Ureter (tissue), 1 donor: ENCODE data around the gene PREP. TPM values are rescaled to one million over a fixed set of nuclear protein-coding genes. Genes with fewer than 3 reads are reported as not detected.
A peak's percentile ranks its signal among the peaks of the same experiment; 100 is the strongest.
"Not testable (repeated sequence)": the region's sequence is repeated elsewhere in the genome, so short reads cannot be mapped to it uniquely, and the experiment has no call there.

Experiments used
- DNase-seq: peaks from one replicate; pipeline ENCODE4 v3.0.0-alpha.2; 2020; ENCODE audit warnings: low spot score
- total RNA-seq: library from RNA; stranded (reverse); gene quantifications from one replicate; pipeline ENCODE4 v1.2.4, GENCODE V29; 2023
- donor health status: DM: yes; HTN: yes; CAD: no.

PREP gene
- total RNA-seq, result 37.9 TPM

DNA sequence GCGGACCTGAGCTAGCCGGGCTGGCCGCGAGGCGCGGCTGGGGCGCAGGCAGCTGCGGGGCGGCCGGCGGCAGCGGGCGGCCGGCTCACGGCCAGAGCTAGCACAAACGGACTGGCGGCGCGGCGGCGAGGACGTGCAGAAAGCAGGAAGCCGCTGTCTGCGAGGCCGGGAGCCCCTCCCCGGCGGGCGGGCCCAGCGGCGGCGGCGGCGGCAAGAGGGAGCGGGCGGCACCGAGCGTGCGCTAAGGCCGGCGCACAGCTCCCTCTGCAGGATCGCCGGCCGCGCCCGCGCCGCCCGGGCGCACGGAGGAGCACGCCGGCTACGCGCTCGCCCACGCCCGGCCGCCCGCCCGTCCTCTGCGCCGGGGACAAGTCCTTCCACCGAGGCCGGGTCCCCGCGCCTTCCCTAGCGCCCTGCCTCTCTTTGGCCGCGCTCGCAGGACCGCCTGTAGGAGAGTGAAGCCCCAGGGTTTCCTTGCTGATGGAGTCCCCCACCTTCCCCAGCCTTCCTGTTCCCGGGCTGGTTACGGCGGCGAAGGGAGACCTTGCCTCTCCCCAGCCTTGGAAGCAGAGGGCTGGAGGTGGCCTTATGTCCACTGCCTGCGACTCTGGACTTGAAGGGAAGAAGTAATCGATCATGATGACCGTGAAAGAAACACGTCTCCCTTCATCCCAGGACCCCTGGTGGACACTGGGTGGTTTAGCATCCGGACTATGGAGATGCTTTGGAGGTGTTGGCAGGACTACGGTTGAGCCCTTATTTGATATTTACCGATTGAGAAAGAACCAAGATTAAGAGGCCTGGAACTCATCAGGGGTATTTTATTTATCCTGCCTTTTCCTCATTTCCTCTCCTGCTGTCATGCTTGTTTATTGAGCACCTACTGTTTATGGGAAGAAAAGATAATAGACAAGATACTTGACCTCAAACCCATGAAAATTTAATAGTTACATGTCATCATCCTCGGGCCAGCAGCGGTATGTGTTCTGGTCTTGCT lies at the start of gene PREP:
Gene PREP, minus strand, starts transcription at position 144 of the 997 bp plus-strand sequence. CDS start 191 bp downstream, outside the sequence.
- peak; percentile 86 for DNase-seq

DNA sequence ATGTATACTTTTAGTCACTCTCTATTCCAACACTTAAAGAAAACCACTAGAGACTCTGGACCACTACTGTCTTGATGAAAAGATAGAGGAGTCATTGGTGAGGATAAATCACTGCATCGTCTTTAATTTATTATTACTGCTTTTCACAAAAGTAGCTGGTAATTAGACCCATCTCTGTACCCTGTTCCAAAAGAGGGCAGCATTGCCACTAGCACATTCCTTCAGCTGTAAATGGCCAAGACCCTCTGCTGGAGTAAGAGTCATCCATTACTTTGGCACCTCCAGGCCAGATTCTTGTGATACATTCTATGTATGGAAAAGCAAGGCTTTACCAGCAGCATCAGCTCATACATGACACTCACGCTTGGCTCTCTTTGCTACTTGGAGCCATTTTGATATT lies 49.5 kb upstream of the PREP start:
- DNase-seq, result no peak

DNA sequence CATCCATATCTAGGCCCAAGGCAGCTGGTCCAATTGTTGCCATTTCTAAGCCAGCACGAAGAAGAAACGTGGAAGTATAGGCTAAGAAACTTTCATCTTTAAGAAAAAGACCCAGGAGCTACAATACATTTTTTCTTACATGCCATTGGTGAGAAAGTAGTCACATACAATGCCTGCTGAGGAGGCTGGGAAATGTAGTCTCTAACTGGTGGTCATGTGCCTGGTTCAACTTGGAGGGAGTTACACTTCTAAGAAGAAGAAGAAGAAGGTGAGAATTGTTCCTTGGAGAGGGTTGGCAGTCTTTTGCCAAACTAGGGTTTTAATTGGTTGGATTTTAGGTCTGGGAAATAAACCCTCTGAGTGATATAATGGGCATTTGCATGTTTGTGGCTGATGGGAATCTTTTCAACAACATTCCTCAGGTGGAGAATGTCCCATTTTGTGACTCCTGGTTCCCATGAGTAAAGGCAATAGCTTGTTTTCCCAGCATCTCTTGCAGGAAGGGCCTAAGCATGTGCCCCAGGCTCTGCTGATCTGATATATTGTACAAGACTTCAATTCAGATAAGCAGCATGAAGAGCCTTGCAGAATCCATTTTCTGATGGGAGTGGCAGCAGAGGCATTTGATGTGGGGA lies 47.0 kb upstream of the PREP start:
- no peak for DNase-seq

DNA sequence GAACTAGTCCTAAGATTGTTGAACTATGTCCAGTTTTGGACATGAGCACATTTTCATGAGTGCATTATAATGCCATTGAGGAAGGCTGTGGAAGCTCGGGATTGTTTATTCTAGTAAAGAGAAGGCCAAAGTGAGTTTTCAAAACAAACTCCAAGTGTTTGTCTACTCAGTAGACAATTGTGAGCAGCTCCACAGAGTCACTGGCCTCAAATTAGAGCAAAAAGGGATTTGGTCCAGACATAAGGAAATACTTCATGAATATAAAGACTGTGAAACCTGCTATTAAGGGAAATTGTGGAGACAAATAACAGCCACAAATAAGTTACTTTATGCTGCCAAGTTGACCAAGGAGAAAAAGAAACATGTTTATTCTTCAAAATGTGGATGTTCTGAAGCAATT lies 42.6 kb upstream of the PREP start:
- DNase-seq, result no peak

DNA sequence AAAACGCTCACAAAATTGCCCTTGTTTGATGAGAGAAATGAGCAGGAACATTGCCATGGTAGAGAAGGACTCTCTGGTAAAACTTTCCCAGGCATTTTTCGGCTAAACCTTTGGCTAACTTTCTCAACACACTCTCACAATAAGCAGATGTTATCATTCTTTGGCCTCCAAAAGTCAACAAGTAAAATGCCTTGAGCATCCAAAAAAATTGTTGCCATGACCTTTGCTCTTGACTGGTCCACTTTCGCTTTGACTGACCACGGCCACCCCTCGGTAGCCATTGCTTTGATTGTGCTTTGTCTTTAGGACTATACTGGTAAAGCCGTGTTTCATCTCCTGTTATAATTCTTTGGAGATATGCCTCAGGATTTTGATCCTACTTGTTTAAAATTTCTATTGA lies 41.1 kb upstream of the PREP start:
- no peak for DNase-seq

DNA sequence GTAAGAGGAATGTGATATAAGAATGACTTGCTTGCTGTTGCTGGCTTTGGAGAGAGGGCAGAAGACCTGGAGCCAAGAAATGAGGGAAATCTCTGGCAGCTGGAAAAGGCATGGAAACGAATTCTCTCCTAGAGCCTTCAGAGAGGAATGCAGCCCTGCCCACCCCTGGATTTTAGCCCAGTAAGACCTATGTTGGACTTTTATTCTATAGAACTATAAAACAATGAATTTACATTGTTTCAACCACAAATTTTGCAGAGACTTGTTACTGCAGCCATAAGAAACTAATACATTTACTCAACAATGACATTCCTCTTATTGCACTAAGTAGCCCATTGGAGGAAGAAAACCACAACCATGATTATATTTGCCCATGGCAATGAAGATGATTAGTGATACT lies 39.5 kb upstream of the PREP start:
- DNase-seq, result no peak

DNA sequence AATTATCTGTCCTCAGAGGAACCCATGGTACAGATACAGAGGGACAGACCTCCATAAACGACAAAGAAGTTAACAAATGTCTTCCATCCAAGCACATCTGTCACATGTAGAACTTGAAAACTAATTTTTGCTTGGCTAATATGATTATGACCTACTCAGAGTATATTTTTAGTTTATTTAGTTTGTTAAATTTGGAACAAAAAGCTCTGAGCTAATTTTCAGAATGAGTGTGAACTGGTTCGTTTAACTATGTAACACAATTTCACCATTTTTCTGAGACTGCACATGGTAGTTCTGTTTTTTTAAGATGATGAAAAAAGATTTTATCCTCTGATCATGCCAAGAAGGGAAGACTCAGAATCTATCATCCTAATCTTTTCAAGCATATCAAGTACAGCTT lies 34.4 kb upstream of the PREP start:
- DNase-seq, result no peak

DNA sequence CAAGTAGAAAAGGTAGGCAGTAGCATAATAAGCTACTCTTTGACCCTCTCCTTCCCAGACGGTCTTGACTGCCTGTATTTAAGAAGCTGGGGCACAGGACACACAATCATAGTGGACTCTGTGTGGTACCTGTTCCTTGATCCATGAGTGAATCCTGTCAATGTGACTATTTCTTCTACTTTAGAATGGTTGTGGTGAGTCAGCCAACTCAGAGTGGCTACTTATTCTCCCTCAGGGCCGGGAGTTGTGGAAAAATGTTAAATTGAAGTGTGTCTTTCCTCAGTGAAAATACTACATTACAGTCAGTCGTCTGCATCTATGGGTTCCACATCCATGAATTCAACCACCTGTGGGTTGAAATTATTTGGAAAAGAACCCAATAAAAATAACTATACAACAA lies 30.8 kb upstream of the PREP start:
- DNase-seq, result no peak

DNA sequence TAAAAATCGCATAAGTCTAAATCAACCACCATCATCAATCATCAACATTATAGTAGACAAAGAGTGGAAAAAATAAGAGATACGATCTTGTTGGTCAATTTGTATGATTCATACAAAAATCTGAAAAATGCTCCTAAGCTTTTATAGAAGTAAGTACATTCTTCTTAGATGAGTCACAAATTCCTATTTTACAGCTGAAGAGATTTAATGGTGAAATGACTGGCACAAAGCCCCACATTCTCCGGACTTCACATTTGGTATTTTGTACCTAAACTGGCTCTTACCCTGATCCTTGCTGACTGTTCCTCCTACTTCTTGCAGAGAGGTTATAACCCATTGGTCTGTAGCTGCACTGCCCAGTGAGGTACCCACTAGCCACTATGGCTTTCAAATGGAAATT lies 29.9 kb upstream of the PREP start:
- DNase-seq, result no peak

DNA sequence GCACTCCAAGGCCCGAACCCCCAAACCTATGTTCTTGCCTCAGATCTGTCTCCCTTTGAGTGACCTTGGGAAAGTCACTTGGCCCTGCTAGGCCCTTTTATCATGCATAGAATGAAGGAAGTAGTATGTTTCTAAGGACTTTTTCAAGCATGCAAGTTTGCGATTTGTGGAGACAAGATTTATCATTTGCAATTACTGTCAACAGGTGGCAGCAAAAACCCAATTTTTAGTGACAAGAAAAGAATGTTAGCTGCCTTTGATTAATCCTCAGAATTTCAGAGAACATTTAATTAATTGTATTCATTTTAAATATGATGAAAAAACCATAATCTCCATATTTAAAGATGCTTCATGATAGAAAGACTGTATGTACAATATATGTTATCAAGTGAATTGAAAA lies 28.3 kb upstream of the PREP start:
- DNase-seq, result no peak

DNA sequence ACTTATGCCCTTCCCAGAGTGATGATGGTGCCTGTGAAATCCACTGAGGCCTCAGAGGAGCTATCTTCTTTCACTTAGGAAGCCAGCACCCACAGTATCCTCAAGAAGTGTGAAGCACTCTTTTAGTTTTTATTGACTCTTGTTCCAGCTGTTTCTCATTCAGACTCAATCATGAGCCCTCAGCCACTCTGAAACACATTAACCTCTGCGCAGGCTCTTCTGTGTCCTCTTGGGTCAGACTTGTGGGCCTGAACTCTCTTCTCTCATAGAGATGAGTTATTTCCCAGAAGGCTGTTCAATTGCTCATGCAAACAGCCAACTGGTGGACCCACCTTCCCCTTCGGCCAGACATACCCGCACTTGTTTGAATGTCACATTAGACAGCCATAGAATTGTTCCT lies 27.8 kb upstream of the PREP start:
- no peak for DNase-seq

DNA sequence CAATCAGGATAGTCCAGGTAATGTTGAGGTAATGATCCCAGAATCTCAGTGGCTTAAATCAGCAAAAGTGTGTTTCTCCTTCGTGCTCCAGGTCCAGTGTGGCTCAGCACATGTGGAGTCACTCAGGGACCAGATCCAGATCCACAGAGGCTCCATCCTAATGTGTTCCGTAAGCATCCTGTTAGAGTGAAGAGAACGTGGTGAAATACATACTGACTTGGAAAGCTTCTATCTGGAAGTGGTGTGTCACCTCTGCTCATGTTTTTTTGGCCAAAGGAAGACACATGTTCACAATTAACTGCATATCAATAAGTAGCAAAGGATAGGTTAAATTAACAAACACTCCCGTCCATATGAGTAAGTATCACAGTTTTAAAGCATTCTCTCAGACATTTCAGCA lies 26.8 kb upstream of the PREP start:
- DNase-seq, result no peak

DNA sequence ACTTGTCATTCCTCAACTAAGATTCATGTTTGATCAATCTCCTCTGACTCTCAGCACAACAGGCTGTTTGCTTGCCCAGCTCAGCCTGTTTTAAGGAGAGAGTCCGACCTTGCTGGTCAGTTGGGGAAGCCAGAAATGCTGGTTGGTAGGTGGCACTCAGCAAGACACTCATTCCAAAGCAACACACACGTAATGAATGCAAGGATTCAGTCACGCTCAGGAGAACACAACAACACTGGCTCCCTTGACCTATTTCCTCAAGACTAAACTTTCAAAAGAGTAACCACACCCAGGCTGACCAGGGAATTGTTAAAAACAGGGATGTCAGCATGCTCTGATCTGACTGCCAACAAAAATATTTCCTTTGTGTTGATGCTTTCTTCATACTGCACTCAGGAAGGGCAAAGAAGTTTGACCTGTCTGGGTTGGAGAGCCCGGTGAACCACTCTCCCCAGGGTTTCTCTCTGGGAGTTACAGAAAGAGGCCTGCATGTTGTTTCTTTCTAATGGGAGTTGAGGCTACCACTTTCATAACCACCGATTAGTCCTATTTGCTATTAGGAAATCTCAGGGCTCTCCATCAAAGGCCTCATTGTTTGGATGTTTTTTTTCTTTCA lies 25.6 kb upstream of the PREP start:
- DNase-seq, result peak; percentile 46

DNA sequence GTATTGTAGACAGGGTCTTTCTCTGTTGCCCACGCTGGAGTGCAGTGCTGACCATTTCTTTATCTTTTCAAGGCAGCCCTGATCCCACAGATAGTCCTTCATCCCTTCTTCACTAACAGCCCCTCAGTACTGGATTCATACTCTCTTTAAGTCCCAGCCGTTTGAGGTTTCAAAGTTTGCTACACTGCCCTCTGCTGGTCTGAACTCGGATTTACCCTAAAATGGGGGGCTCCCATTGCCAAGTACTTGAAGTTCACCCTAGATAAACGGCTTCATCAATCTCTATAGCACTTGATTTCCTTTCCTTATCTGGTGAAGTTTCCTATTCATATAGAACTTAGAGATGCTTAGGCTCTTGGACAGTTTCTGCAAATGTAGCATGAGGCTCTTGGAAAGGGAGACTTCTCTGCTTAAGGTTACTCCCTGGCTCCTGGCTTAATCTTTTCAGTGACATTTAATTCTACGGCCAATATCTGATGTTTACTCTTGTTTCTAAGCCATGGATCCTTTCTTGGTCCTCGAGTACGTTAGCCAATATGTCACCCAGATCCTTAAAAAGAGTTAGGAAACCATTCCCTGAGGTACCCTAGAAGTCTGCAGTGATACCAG lies 21.4 kb upstream of the PREP start:
- DNase-seq, result peak; percentile 48

DNA sequence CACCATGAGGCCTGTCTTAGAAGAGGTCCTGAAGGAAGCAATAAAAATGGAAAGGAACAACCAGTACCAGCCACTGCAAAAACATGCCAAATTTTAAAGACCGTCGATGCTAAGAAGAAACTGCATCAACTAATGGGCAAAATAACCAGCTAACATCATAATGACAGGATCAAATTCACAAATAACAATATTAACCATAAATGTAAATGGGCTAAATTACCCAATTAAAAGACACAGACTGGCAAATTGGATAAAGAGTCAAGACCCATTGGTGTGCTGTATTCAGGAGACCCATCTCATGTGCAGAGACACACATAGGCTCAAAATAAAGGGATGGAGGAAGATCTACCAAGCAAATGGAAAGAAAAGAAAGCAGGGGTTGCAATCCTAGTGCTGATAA lies 14.1 kb upstream of the PREP start:
- DNase-seq, result not testable (repeated sequence)

DNA sequence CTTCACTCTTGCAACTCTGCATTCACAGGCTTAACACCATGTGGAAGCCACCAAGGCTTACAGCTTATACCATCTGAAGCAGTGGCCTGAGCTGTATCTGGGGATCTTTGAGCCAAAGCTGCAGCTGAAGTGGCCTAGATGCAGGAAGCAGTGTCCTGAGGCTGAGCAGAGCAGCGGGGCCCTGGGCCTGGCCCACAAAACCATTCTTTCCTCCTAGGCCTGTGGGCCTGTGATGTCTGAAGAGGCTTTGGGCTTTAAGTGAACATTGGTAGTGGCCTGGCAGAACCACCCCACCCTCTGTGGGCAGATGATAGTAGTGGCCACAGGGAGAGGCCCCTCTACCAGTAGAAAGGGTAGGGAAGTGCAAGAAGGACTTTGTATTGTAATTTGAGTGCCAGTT lies 6.9 kb upstream of the PREP start:
- DNase-seq, result no peak

DNA sequence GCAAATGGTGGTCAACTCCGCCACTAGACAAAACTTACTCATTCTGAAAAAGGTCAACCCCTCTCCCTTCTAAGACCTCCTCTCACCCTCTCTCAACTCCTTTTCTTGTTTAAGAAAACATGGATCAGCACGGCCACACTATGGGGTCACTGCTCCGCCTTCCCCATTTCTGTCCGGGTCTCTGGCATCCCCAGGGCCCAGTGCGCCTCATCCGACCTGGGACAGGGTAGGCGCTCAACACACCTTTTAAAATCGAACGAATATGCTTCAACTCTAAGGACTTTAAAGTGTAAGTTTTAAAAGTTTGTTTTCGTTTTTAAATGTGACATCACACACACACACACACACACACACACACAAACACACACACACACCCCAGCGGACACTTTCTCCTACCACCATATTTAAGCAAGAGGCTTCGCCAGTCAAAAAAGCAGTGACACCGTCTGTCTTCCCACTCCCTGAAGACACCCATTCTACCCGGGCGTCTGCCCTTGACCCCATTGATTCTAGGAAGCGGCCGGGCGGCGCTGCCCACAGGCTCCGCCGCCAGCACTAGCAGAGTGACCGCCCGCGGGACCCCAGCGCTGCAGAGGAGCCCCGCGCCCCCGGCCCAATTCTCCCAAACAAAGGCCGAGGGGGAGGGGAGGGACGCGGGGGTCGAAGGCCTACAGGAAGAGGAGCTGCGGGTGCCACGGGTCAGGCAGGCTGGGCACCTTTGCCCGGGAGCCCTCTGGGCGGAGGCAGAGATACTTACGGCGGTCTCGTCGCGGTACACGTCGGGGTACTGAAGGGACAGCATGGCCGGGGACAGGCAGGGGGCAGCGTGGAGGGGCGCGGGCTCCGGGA lies 568 bp downstream of the PREP start:
- no peak for DNase-seq

DNA sequence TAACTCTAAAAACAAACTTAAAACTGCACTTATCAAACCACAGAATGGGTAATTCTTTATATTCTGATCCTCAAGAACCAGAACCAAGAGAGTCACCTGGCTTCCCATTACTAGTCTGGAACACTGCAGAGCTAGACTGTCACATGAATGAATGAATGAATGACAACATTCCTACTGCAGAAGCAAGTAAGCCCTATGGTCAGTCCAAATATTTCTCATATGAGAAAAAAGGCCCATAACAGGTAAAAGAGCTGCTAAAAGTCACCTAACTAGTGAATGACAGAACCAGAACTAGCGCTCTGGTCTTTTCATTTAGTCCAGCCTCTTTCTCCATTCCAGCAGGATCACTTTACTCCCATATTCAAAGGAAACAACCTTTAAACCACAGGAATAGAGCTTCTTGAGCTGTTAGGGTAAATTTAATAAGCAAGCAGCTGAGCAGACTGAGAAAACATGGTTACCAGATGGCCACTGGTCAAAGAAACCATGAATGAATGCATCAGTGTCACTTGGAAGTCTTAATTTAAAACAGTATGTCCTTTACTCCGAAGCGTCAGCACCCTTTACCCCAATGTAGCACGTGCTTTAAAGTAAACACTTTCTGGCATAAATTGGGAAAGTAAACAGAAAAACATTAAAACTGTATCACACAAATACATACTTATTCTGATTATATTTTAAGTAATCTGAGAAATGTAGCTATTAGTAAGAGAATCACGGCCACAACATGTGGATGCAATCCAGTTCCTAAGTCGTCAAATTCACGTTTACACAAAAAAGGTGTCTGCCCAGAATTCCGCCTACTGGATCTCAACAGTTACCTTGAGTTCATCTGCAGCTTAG lies 1.4 kb downstream of the PREP start:
- DNase-seq, result no peak

DNA sequence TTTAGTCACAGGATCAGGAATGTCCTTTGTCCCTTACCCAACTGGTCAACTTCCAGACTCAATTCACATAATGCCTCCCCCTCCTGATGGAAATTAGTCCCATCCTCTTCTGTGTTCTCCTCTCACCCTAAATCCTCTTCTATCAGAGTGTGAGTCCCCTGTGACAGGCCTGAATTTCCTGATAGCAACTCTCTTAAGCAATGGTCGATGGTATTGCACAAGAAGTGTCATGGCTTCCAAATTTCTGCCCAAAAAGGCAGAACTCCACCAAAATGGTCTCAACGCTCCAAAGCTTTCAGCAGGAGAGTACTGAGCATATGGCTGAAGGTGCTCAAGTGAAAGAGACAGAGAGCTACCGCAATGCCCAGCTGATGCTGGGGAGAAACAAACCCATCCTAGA lies 2.4 kb downstream of the PREP start:
- DNase-seq, result no peak

DNA sequence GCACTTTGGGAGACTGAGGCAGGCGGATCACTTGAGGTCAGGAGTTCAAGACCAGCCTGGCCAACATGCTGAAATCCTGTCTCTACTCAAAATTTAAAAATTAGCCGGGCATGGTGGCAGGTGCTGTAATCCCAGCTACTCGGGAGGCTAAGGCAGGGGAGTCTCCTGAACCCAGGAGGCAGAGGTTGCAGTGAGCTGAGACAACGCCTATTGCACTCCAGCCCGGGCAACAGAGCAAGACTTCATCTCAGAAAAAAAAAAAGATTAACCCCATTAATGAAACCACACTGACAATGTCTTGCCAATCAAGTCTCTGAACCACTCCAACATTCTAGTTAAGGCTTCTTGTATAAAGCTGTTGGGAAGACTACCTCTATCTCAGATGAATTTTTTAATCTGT lies 4.0 kb downstream of the PREP start:
- DNase-seq, result no peak
